Measurements from ENCODE around the gene PRSS33.

PRSS33 gene

GRCh38 chr16:2763173-2763572 lies 24.2 kb downstream of the PRSS33 start:
- H3K36me3 ChIP-seq, result peaks cover 100% of the 10 kb centered on the region
- H3K27me3 ChIP-seq, result no peaks in the 10 kb centered on the region
- TF ChIP-seq CTCF (IDR thresholded peaks at IDR 0.05; ENCODE audit: low read depth, low read length), result no peak
- H3K9me3 ChIP-seq, result no peaks in the 10 kb centered on the region
- H3K4me3 ChIP-seq (ENCODE audit: low read depth, low read length), result no peak overlapping the region
- no peak for DNase-seq
- H3K4me1 ChIP-seq, result no peaks in the 10 kb centered on the region

GRCh38 chr16:2762711-2763110 lies 24.6 kb downstream of the PRSS33 start:
- no peak for DNase-seq
- TF ChIP-seq CTCF (IDR thresholded peaks at IDR 0.05; ENCODE audit: low read depth, low read length), result no peak
- no peak overlapping the region for H3K4me3 ChIP-seq (ENCODE audit: low read depth, low read length)
- H3K4me1 ChIP-seq, result no peaks in the 10 kb centered on the region
- no peaks in the 10 kb centered on the region for H3K27me3 ChIP-seq
- H3K36me3 ChIP-seq, result peaks cover 100% of the 10 kb centered on the region
- H3K9me3 ChIP-seq, result no peaks in the 10 kb centered on the region

GRCh38 chr16:2761886-2762583 lies 25.3 kb downstream of the PRSS33 start:
- Histone ChIP-seq H3K4me3 (ENCODE audit: low read depth, low read length) (no peak overlapping the region), H3K9me3 (no peaks in the 10 kb centered on the region), H3K27me3 (no peaks in the 10 kb centered on the region), H3K4me1 (no peaks in the 10 kb centered on the region), H3K36me3 (peaks cover 100% of the 10 kb centered on the region)
- no peak for DNase-seq
- TF ChIP-seq CTCF (IDR thresholded peaks at IDR 0.05; ENCODE audit: low read depth, low read length), result no peak

- no peak for TF ChIP-seq CTCF (IDR thresholded peaks at IDR 0.05; ENCODE audit: low read depth, low read length)
- Histone ChIP-seq H3K27me3 (no peaks in the 10 kb centered on the region), H3K9me3 (no peaks in the 10 kb centered on the region), H3K36me3 (peaks cover 100% of the 10 kb centered on the region), H3K4me3 (ENCODE audit: low read depth, low read length) (no peak overlapping the region), H3K4me1 (no peaks in the 10 kb centered on the region)
- DNase-seq, result no peak
These were observed 25.9 kb downstream of the PRSS33 start for GRCh38 chr16:2761472-2761871.

DNA sequence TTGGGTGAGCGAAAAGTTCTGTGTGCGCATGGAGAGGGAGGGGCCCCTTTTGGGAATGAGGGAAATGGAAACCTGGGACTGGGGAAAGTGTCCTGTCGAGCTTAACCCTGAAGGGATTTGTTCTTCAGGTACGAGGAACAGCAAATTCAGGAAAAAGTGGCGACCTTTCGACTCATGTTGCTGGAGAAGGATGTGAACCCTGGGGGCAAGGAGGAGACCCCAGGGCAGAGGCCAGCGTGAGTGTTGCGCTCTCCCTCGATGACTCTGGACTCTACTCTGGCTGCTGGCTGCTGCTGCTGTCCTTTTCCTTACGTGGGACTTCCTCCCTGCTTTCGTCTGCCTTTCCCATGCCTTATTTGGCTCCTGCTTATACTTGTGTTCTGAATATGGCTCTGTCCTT lies 30.0 kb downstream of the PRSS33 start:
- no peaks in the 10 kb centered on the region for H3K9me3 ChIP-seq
- no peak overlapping the region for H3K4me3 ChIP-seq (ENCODE audit: low read depth, low read length)
- no peak for TF ChIP-seq CTCF (IDR thresholded peaks at IDR 0.05; ENCODE audit: low read depth, low read length)
- peaks cover 89% of the 10 kb centered on the region for H3K36me3 ChIP-seq
- no peaks in the 10 kb centered on the region for H3K4me1 ChIP-seq
- DNase-seq, result no peak
- H3K27me3 ChIP-seq, result no peaks in the 10 kb centered on the region

DNA sequence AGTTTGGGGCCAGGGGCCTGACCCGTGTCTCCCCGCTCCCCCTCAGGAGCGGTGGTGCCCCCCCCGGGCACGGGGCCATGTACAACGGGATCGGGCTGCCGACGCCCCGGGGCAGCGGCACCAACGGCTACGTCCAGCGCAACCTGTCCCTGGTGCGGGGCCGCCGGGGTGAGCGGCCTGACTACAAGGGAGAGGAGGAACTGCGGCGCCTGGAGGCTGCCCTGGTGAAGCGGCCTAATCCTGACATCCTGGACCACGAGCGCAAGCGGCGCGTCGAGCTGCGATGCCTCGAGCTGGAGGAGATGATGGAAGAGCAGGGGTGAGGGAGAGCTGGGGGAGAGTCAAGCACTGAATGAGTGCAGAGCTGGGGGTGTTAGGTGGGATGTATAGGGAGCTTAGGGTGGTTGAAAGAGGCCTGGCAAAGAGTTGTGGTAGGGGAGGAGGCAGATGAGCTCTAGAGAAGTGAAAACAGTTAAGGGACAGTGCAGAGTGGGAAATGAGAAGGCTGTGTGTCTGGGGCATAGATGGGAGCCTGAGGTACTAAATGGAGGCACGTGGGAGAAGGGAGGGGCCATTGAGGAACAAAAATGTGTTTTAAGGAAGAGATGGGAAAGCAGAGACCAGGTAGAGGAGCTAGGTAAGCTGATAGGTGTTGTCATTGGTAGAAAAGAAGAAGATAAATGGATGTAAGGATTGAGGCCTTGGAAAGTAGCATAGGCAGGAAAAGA lies 30.9 kb downstream of the PRSS33 start:
- no peak for TF ChIP-seq CTCF (IDR thresholded peaks at IDR 0.05; ENCODE audit: low read depth, low read length)
- Histone ChIP-seq H3K36me3 (peaks cover 80% of the 10 kb centered on the region), H3K4me1 (no peaks in the 10 kb centered on the region), H3K4me3 (ENCODE audit: low read depth, low read length) (no peak overlapping the region), H3K27me3 (no peaks in the 10 kb centered on the region), H3K9me3 (no peaks in the 10 kb centered on the region)
- DNase-seq, result no peak
